Measurements from ENCODE around the gene PYM1.
"Not testable (repeated sequence)": the region's sequence is repeated elsewhere in the genome, so short reads cannot be mapped to it uniquely, and the experiment has no call there.

Gene PYM1

GRCh38 chr12:55938826-55939501, 11.3 kb upstream of the PYM1 start:
- DNase-seq, result no peak

- DNase-seq, result no peak
Measured at GRCh38 chr12:55937981-55938380, 10.3 kb upstream of the PYM1 start.

GRCh38 chr12:55935738-55936151, 8.1 kb upstream of the PYM1 start:
- DNase-seq, result no peak

GRCh38 chr12:55934773-55935172, 7.1 kb upstream of the PYM1 start:
- DNase-seq, result no peak

GRCh38 chr12:55933799-55934742, 6.4 kb upstream of the PYM1 start:
- DNase-seq, result no peak

GRCh38 chr12:55933169-55933798, 5.6 kb upstream of the PYM1 start:
- DNase-seq, result no peak

GRCh38 chr12:55932551-55932910, 4.8 kb upstream of the PYM1 start:
- no peak for DNase-seq

- no peak for DNase-seq
Measured at GRCh38 chr12:55931780-55932550, 4.3 kb upstream of the PYM1 start.

GRCh38 chr12:55931317-55931779, 3.7 kb upstream of the PYM1 start:
- DNase-seq, result no peak

- peak; percentile 74 for DNase-seq
Measured at GRCh38 chr12:55930771-55931316, 3.1 kb upstream of the PYM1 start, which contains the start of gene DGKA. TSS of gene DGKA (plus strand) at chr12:55931162. CDS start at chr12:55936504, 5,342 bp downstream.

- DNase-seq, result no peak
Measured at GRCh38 chr12:55929306-55929791, 1.7 kb upstream of the PYM1 start.

- peak; percentile 95 for DNase-seq
Measured at GRCh38 chr12:55926738-55927587, 731 bp downstream of the PYM1 start.

GRCh38 chr12:55925870-55926737, 1.6 kb downstream of the PYM1 start:
- no peak for DNase-seq

GRCh38 chr12:55925371-55925770, 2.3 kb downstream of the PYM1 start:
- DNase-seq, result no peak

GRCh38 chr12:55923648-55924047, 4.0 kb downstream of the PYM1 start:
- DNase-seq, result not testable (repeated sequence)

- DNase-seq, result no peak
Measured at GRCh38 chr12:55922126-55922525, 5.6 kb downstream of the PYM1 start.

GRCh38 chr12:55919032-55919431, 8.7 kb downstream of the PYM1 start:
- DNase-seq, result not testable (repeated sequence)

GRCh38 chr12:55915482-55915859, 12.2 kb downstream of the PYM1 start:
- no peak for DNase-seq

- no peak for DNase-seq
Measured at GRCh38 chr12:55912908-55913307, 14.8 kb downstream of the PYM1 start.

- no peak for DNase-seq
Measured at GRCh38 chr12:55909513-55909884, 18.2 kb downstream of the PYM1 start.

All from NCI-H2171 treated with DMSO at 0.1 percent for 48 hours (cell line).